Measurements from ENCODE around the gene RECQL5. TPM values are rescaled to one million over a fixed set of nuclear protein-coding genes. Genes with fewer than 3 reads are reported as not detected.

Gene RECQL5
- total RNA-seq, 1 experiment from 2014 or later = 40.0 TPM

DNA sequence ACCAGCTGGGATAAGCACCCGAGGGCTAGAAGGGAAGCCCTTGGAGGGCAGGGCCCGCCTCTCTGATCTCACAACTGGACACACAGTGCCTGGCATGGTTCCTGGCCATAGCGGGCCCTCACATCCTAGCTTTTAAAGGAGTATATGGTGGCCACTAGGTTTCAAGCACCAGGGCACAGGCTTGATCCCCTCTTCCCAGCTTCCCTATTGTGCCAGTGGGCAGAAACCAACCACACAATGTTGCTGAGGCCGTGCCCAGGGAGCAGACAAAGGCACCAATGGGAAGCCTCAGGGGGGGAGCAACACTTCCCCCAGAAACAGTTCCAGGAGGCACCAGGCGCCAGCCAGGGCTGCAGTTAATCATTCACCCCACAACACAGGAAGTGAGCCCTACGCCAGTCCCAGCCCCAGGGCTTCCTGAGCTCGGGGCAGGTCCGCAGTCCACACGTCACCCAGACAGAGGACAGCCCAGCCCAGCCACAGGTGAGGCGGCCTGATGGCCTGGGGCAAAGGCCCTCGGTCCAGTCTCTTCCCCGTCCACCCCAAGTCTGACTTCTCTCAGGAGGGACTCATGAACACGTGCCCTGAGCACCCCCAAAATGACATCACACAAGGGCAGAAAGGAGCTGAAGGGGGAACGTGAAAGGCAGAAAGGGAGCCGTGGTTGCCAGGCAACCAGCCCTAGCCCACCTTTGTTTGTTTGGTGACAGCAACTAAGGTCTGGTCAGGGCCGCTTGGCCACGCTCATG lies 20.9 kb downstream of the RECQL5 start:
- Histone ChIP-seq H4K8ac (replicated peaks; ENCODE audit: insufficient read length, low read depth, low read length) (no peak overlapping the region), H3K79me2 (ENCODE audit: insufficient read depth, low read length) (no peaks in the 10 kb centered on the region), H3T11ph (ENCODE audit: low read length) (no peak overlapping the region), H3K23me2 (ENCODE audit: insufficient read length, low read depth, low read length, poor library complexity, severe bottlenecking) (no peaks in the 10 kb centered on the region), H2AK5ac (ENCODE audit: insufficient read length, low read length) (no peak overlapping the region), H2BK5ac (ENCODE audit: insufficient read length, low read length) (no peak overlapping the region), H2BK20ac (ENCODE audit: low read depth, low read length, poor library complexity, severe bottlenecking) (no peak overlapping the region), H3K79me1 (ENCODE audit: insufficient read depth, low read depth, low read length, poor library complexity, severe bottlenecking) (no peaks in the 10 kb centered on the region), H3K27ac (ENCODE audit: insufficient read length, low read depth, low read length) (no peak overlapping the region), H2AFZ (ENCODE audit: low read length) (no peak overlapping the region), H2BK120ac (ENCODE audit: low read depth, low read length, poor library complexity, severe bottlenecking) (no peak overlapping the region), H3K4ac (ENCODE audit: low read depth, low read length) (no peak overlapping the region), H3K4me1 (ENCODE audit: insufficient read depth, low read length) (peaks cover 7% of the 10 kb centered on the region; the same call in 1 of the 2 replicates), H2BK15ac (ENCODE audit: low read depth, low read length) (no peak overlapping the region), H3K18ac (ENCODE audit: insufficient read length, low read depth, low read length) (no peak overlapping the region), H4K5ac (ENCODE audit: insufficient read length, low read depth, low read length) (no peak overlapping the region), H3K23ac (ENCODE audit: insufficient read length, low read depth, low read length) (no peak overlapping the region), H3K9ac (ENCODE audit: extremely low read depth, insufficient read length, low read length) (no peak overlapping the region), H4K20me1 (ENCODE audit: control insufficient read depth, insufficient read depth, insufficient read length) (no peaks in the 10 kb centered on the region), H3K9me3 (ENCODE audit: control insufficient read depth, low read depth, low read length) (no peaks in the 10 kb centered on the region), H3K4me2 (ENCODE audit: insufficient read depth, insufficient read length, low read length) (no peak overlapping the region), H2BK12ac (ENCODE audit: insufficient read length, low read depth, low read length) (no peak overlapping the region), H3K27me3 (ENCODE audit: insufficient read depth, low read length) (no peaks in the 10 kb centered on the region), H3K56ac (ENCODE audit: insufficient read length, low read depth, low read length) (no peak overlapping the region), H3K14ac (ENCODE audit: insufficient read depth, low read length) (no peak overlapping the region; the same call in 1 of the 2 replicates), H4K91ac (ENCODE audit: insufficient read length, low read depth, low read length) (no peak overlapping the region)
- peaks cover 16 to 28% (median 26%) of the 10 kb centered on the region in 3 experiments; a peak in 6 of 7 replicates for H3K36me3 Mint-ChIP-seq (ENCODE audit: insufficient read depth in 1 of 3, low read depth in 3 of 3)
- peak overlapping the region in 2 of 3 experiments; percentile 62 to 95; a peak in 3 of 7 replicates for H3K27ac Mint-ChIP-seq
- no peaks in the 10 kb centered on the region for H3K9me3 Mint-ChIP-seq
- DNase-seq = peak; percentile 60
- H3K4me1 Mint-ChIP-seq = peaks cover 29 to 34% of the 10 kb centered on the region in 2 experiments
- H3K27me3 Mint-ChIP-seq (ENCODE audit: low read depth) = no peaks in the 10 kb centered on the region
- WGBS (ENCODE audit: extremely low coverage, insufficient read length, low lambda C conversion rate) = no CpG with 5 or more reads among the region's 17 CpGs
- TF ChIP-seq, protein P1, sequence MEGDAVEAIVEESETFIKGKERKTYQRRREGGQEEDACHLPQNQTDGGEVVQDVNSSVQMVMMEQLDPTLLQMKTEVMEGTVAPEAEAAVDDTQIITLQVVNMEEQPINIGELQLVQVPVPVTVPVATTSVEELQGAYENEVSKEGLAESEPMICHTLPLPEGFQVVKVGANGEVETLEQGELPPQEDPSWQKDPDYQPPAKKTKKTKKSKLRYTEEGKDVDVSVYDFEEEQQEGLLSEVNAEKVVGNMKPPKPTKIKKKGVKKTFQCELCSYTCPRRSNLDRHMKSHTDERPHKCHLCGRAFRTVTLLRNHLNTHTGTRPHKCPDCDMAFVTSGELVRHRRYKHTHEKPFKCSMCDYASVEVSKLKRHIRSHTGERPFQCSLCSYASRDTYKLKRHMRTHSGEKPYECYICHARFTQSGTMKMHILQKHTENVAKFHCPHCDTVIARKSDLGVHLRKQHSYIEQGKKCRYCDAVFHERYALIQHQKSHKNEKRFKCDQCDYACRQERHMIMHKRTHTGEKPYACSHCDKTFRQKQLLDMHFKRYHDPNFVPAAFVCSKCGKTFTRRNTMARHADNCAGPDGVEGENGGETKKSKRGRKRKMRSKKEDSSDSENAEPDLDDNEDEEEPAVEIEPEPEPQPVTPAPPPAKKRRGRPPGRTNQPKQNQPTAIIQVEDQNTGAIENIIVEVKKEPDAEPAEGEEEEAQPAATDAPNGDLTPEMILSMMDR (conservative IDR thresholded peaks at IDR 0.05) = no peak
- H3K4me3 Mint-ChIP-seq = no peak overlapping the region

All from H9 (cell line).